Measurements from ENCODE around the gene TIMP4. TPM values are rescaled to one million over a fixed set of nuclear protein-coding genes. Genes with fewer than 3 reads are reported as not detected.

Gene TIMP4
- total and polyA plus RNA-seq, 2 of the 4 experiments (the other 2 are of a cell fraction): 0.39 to 0.54 TPM

- Histone ChIP-seq H3K9me3 (ENCODE audit: control insufficient read depth, insufficient read depth, low read length) (no peaks in the 10 kb centered on the region), H2AK9ac (replicated peaks; ENCODE audit: low read depth, low read length, poor library complexity) (no peak overlapping the region), H3K27me3 (ENCODE audit: control insufficient read depth, insufficient read depth, low read length) (no peaks in the 10 kb centered on the region), H3K9ac (ENCODE audit: low read depth, low read length) (no peak overlapping the region), H3K79me1 (ENCODE audit: low read depth in 1 of 2, low read length in 2 of 2) (no peaks in the 10 kb centered on the region), H3K4me1 (ENCODE audit: control insufficient read depth, insufficient read depth, low read length) (no peaks in the 10 kb centered on the region), H2BK5ac (ENCODE audit: low read depth, low read length, poor library complexity, severe bottlenecking) (no peak overlapping the region), H2BK15ac (ENCODE audit: low read depth, low read length) (no peak overlapping the region), H3K4ac (ENCODE audit: low read depth, low read length) (no peak overlapping the region), H2AFZ (replicated peaks; ENCODE audit: low read length, poor library complexity) (no peak overlapping the region), H3K18ac (ENCODE audit: low read depth, low read length) (no peak overlapping the region), H2BK20ac (ENCODE audit: low read depth, low read length) (no peak overlapping the region), H2BK120ac (ENCODE audit: low read depth, low read length) (no peak overlapping the region), H3K14ac (replicated peaks; ENCODE audit: low read depth, low read length) (no peak overlapping the region), H3K4me3 (ENCODE audit: insufficient read depth, low read depth, low read length) (no peak overlapping the region), H4K91ac (ENCODE audit: insufficient read depth, low read depth, low read length) (no peak overlapping the region), H3K56ac (ENCODE audit: extremely low read depth, insufficient read depth, low read length) (no peak overlapping the region), H4K5ac (ENCODE audit: low read depth, low read length) (no peak overlapping the region), H3K27ac (ENCODE audit: insufficient read depth, low read length) (no peak overlapping the region), H3K36me3 (ENCODE audit: control insufficient read depth, insufficient read depth, low read length) (no peaks in the 10 kb centered on the region), H4K8ac (ENCODE audit: low read depth in 2 of 2, low read length in 2 of 2) (no peak overlapping the region), H4K20me1 (ENCODE audit: insufficient read depth, low read length) (no peaks in the 10 kb centered on the region), H3K9me1 (ENCODE audit: insufficient read depth, low read length) (no peaks in the 10 kb centered on the region), H3K23ac (ENCODE audit: low read depth, low read length) (no peak overlapping the region), H2AK5ac (ENCODE audit: low read depth, low read length) (no peak overlapping the region), H3K4me2 (ENCODE audit: low read depth, low read length) (no peak overlapping the region)
- POLR2A ChIA-PET (ENCODE audit: unreplicated experiment): no interaction called here
- BruUV-seq (replicated peaks): no TSS peak
- intact Hi-C loops (cut with micrococcal nuclease) (no loop called here), dilution Hi-C loops (cut with HindIII; ENCODE audit: low sequenced_read_pairs, unreplicated experiment) (no loop called here), in situ Hi-C loops (cut with MboI; ENCODE audit: low sequenced_read_pairs) (no loop called here)
- WGBS, 2 experiments (ENCODE audit: extremely low coverage in 2 of 2, insufficient read length in 1 of 2): no CpG with 5 or more reads among the region's 4 CpGs
- DNase-seq (no peak), ATAC-seq (ENCODE audit: low read depth) (no peak)
- CTCF ChIA-PET: no interaction called here
- no peak for TF ChIP-seq ELK1 (IDR thresholded peaks at IDR 0.05; ENCODE audit: borderline replicate concordance, low read depth, low read length)
- no peak for TF ChIP-seq FOS (IDR thresholded peaks at IDR 0.05; ENCODE audit: low read depth, low read length)
- TF ChIP-seq CEBPB (IDR thresholded peaks at IDR 0.05; ENCODE audit: low read depth, low read length): no peak
- TF ChIP-seq MAFK (IDR thresholded peaks at IDR 0.05; ENCODE audit: low read depth, low read length): no peak
- no peak for TF ChIP-seq CTCF (conservative IDR thresholded peaks at IDR 0.05; ENCODE audit: low read depth, low read length)
- no peak for TF ChIP-seq NFE2L2 (IDR thresholded peaks at IDR 0.05; ENCODE audit: low read depth, low read length)
- TF ChIP-seq USF2 (IDR thresholded peaks at IDR 0.05; ENCODE audit: low read depth, low read length): no peak
- no peak for TF ChIP-seq BHLHE40 (IDR thresholded peaks at IDR 0.05; ENCODE audit: low read depth, low read length)
- TF ChIP-seq RCOR1 (IDR thresholded peaks at IDR 0.05; ENCODE audit: insufficient replicate concordance, low read length): no peak
- no peak for TF ChIP-seq MXI1 (IDR thresholded peaks at IDR 0.05; ENCODE audit: borderline replicate concordance, low read depth, low read length)
- no peak for TF ChIP-seq SMC3 (IDR thresholded peaks at IDR 0.05; ENCODE audit: low read depth, low read length)
- no peak for TF ChIP-seq MAZ (IDR thresholded peaks at IDR 0.05; ENCODE audit: borderline replicate concordance, low read depth, low read length)
- no peak for TF ChIP-seq CHD1 (IDR thresholded peaks at IDR 0.05; ENCODE audit: low read depth, low read length)
- TF ChIP-seq POLR2A (IDR thresholded peaks at IDR 0.05; ENCODE audit: low read depth, low read length): no peak
- no peak for TF ChIP-seq RFX5 (IDR thresholded peaks at IDR 0.05; ENCODE audit: low read depth, low read length)
- no peak for TF ChIP-seq RAD21 (IDR thresholded peaks at IDR 0.05; ENCODE audit: low read length)
Measured at GRCh38 chr3:12205171-12205570, 46.5 kb upstream of the TIMP4 start.
